GM19328 (cell line): ENCODE measurements around the gene TSR1.

Experiments used
- ATAC-seq: cut with Tn5 transposase; IDR thresholded peaks from one replicate; pipeline ENCODE4 v1.9.1; 2021; ENCODE audit warnings: mild to moderate bottlenecking, moderate library complexity; ENCODE audit not compliant: unreplicated experiment

TSR1 gene

GRCh38 chr17:2289878-2290478, 46.3 kb downstream of the TSR1 start:
- no peak for ATAC-seq

GRCh38 chr17:2283302-2283701, 53.0 kb downstream of the TSR1 start:
- no peak for ATAC-seq

GRCh38 chr17:2282297-2282873, 53.9 kb downstream of the TSR1 start:
- no peak for ATAC-seq

- no peak for ATAC-seq
These were observed 56.5 kb downstream of the TSR1 start for GRCh38 chr17:2279707-2280106.

GRCh38 chr17:2277429-2278170, 58.7 kb downstream of the TSR1 start:
- ATAC-seq = no peak

DNA sequence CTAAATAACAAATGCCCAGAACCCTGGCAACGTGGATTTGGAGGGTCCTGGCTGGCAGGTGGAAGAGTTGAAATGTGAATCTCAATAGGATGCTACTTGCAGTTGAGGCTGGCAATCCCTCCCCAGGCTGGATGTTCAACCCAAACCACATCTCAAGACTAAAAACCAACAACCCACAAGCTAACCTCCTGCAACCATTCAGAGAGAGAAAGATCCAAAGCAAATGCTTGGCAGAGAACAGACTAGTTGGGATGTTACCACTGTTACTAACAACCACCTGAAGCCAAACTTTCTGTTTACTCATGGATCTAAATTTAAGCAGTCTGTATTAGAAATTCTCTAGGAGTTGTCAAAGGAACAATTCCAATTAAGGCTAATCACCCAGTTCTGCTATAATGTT, 60.5 kb downstream of the TSR1 start:
- no peak for ATAC-seq

GRCh38 chr17:2274414-2274813, 61.8 kb downstream of the TSR1 start:
- ATAC-seq = no peak
